HG03039 (cell line): ENCODE measurements around the gene PPFIBP2.
A peak's percentile ranks its signal among the peaks of the same experiment; 100 is the strongest.

Experiments used
- ATAC-seq: cut with Tn5 transposase; IDR thresholded peaks from one replicate; pipeline ENCODE4 v1.9.1; 2021; ENCODE audit warnings: mild to moderate bottlenecking, moderate library complexity; ENCODE audit not compliant: unreplicated experiment

Gene PPFIBP2

DNA sequence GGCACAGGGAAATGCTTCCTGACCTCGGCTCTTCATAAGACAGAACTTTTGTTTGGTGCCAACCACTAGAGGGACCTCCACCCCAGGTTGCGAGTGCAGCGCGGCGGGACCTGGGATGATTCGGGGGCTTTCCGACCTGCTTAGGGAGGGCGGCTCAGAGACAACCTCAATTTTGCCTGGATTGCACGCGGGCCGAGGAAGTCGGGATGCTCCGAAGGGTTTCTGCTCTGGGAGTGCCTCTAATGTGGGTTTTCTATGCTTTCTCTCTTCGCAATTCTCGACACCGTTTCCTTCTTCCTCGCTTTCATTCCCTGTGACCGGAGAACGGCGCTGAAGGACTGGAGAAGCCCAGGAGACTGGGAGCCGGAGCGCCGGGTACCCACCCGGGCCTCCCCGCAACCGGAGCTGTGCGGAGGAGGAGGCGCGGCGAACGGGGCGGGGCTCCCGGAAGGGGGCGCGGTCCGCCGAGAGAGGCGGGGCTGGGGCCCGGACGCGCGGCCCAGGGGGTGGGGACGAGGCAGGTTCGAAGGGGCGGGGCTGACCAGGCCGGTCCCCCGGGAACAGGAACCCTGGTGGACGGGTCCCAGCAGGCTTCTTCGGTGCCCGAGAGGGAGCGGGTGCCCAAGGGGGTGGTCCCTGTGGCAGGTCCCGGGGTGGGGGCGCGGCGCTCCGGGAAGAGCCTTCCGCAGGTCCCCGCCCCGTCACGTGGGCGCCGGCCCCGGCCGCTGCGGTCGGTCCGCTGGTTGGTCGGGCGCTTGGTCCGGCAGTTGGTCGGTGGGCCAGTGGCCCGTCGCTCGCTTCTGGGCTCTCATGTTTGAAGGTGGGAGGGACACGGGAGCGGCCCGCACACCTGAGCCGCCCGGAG, at the start of gene PPFIBP2:
Gene PPFIBP2, plus strand, starts transcription at position 766 of the 865 bp plus-strand sequence. CDS start 35,477 bp downstream, outside the sequence.
- ATAC-seq = peak; percentile 68

- no peak for ATAC-seq
These were observed 46.1 kb upstream of the PPFIBP2 start for GRCh38 chr11:7467652-7468051.

DNA sequence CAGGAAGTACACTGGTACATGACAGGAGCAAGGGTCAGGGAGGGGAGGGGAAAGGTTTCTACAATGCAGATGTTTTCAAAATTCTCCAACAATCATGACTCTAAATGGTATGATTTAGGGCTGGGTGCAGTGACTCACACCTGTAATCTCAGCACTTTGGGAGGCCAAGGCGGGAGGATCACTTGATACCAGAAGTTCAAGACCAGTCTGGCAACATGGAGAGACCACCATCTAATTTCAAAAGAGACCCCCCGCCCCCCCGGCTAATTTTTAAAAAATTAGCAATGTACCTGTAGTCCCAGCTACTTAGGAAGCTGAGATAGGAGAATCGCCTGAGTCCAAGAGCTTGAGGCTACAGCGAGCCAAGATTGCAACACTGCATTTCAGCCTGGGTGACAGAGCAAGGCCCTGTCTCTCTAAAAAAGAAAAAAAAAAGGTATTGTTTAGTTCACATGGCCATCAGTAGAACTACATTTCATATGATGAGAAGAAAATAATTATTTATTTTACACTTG, 44.4 kb upstream of the PPFIBP2 start:
- ATAC-seq = no peak

DNA sequence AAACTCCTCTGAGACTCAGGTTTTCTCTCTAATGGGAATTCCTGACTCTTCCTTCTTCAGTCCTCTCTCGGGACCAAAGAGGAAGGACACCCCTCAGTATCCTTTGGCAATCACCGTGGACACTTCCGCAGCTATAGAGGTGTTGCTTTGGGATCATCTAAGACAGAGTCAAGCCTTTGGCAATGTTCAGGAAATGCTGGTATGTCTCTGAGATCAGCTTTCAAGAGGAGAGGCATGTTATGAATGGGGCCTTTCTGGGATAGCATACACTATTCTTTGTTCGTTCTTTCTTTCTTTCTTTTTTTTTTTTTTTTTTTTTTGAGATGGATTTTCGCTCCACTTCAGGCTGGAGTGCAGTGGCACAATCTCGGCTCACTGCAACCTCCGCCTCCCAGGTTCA, 42.7 kb upstream of the PPFIBP2 start:
- no peak for ATAC-seq

DNA sequence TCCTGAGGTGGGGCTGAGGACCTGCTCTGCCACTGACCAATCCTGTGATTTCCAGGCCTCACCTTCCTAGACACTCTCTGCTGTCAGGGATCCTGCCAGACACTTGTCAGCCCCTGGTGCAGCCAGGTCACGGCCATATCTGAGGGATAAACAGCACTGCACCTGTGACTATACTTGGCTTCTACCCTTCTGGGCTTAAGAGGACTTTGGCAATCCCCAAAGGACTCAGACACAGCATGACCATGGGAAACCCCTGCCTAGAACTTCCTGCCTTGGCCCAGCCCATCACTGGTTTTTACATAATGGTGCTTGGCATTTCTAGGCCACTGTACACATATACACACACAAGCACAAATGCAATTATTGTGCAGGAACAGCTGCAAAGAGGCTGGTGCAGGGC, 40.1 kb upstream of the PPFIBP2 start:
- peak; percentile 84 for ATAC-seq

GRCh38 chr11:7480113-7480512, 33.7 kb upstream of the PPFIBP2 start:
- ATAC-seq = no peak

DNA sequence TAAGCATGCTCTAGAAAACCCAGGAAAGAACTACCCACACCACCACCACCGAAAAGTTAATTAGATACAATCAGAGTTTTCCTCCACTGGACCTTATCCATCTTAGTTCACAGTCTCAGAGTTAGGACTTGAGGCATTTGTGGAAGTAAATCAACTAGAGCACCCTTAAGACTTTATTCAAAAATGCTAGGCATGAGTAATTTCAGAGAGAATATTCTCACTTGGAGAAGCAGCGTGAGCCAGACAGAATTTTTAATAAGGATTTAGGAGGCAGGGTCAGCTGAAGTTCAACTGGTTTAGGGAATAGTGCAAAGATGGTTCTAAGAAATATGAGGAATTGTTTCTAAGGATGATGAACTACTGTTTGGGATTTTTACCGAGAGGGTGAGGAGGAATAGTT, 29.7 kb upstream of the PPFIBP2 start:
- ATAC-seq = no peak

GRCh38 chr11:7484645-7485044, 29.2 kb upstream of the PPFIBP2 start:
- ATAC-seq = no peak

DNA sequence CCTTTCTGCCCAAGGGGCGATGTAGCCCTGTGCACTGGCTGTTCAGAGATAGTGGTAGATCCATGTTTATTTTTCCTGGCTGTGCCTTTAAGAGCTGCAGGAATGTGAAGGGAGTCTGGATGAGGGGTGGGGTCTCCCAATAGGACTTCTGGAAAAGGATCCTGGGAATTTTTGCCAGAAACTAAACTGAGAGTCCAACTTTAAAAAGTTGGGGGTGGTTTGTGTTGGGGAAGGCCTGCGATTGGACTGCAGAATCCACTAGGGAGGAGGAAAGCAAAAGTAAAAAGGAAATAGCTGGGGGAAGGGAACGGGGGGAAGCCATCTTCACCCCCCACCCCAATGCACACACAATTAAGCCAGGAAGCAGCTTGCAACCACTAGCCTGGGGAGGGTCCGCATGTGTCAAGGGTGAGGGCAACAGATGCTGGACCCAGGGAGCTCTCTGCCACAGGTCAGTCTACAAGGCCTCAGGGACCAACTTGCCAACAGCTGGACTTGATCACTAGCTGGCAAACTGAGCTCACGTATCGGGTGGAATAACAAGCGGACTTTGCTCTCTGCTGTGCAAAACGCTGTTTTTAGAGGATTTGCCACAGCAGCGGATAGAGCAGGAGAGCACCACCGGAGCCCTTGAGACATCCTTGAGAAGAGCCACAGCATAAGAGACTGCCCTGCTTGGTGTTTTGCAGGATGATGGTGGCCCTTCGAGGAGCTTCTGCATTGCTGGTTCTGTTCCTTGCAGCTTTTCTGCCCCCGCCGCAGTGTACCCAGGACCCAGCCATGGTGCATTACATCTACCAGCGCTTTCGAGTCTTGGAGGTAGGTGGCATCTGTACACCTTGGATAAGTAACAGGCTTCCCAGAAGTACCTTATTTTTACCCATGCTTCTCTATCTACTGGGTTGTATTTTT, 28.4 kb upstream of the PPFIBP2 start, which contains the start of gene OLFML1:
Gene OLFML1, plus strand, starts transcription at position 321 of the 912 bp plus-strand sequence. Its CDS starts 370 bp downstream, at position 691.
- no peak for ATAC-seq

GRCh38 chr11:7486098-7486780, 27.6 kb upstream of the PPFIBP2 start:
- no peak for ATAC-seq

GRCh38 chr11:7486781-7487140, 27.0 kb upstream of the PPFIBP2 start:
- no peak for ATAC-seq

DNA sequence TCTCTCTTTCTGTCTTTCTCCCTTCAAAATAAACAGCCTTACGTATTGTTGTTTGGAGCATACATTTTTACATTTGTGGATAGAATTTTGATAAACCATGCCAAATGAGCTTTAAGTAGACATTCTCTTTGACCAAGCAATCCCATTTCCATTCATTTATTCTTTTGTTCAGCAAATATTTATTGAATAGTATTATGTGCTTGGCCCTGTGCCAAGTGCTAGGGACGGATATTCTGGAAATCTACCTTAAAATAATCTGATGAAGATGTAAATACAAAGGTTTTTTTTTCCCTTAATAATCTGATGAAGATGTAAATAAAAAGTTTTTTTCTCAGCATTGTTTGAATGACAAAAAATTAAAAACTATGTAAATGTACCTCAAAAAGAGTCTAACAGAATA, 26.4 kb upstream of the PPFIBP2 start:
- no peak for ATAC-seq

DNA sequence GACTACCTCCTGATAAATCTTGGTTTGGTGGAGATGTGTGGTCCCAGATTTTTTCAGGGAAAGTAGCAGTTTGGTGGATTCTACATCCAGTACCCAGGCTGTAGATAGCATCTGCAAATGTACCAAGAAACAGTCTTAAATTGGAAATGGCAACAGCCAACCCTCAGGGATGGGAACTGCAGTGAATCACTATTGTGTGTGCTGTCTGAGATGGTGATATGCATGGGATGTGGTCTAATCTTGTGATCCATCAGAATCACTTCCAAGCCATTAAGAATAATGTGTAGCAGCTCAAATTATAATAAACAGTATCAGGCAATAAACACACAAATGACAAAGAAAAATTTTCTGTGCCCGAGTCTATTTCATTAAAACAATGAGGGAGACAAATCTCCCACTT, 25.1 kb upstream of the PPFIBP2 start:
- ATAC-seq = no peak

DNA sequence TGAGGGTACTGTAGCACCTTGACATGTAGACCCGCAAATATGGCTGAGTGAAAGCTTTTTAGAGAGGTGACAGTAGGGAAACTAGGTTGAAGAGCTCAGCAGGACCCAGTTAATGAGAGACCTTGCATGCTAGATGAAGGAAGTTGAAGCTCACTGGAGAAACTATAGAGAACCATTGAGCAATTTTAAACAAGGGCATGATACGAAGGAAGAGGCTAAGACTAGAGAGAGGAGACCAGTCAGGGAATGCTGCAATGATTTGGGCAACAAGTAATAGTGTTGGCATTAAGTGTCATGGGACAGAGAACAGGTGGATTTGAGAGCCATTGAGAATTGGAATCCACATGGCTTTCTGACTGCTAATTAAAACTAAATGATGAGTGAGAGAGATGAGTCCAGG, 24.4 kb upstream of the PPFIBP2 start:
- ATAC-seq = no peak

GRCh38 chr11:7490054-7490453, 23.7 kb upstream of the PPFIBP2 start:
- ATAC-seq = no peak

GRCh38 chr11:7490535-7490934, 23.3 kb upstream of the PPFIBP2 start:
- no peak for ATAC-seq

- ATAC-seq = no peak
These were observed 21.5 kb upstream of the PPFIBP2 start for GRCh38 chr11:7492253-7492652.

- ATAC-seq = no peak
These were observed 20.1 kb upstream of the PPFIBP2 start for GRCh38 chr11:7493670-7494069.

DNA sequence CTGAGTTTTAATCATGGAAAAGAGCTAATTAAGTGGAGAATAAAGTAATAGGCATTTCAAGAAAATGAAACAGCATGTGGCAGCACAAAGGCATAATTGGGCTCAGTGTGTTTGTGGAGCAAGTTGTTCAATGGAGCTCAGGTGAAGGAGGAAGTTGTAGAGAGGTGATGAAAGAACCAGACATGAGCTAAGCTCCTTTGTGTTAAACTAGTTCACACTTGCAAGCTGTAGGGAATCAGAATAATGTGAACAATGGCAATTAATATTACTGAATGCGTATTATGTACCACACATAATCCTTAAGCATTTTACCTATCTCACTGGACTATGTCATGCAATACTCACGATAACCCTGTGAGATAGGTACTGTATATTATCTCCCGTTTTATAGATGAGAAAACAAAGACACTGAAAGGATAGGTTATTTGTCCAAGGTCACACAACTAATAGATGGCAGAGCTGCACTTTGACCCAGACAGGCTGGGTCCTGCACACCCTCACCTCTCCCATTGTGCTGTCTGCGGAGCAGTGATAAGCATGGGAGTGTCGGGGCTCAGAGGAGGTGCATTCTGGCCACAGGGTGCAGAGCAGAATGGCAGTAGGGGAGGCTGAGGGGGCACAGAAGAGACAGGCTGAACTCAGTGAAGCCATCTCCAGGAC, 19.6 kb upstream of the PPFIBP2 start:
- ATAC-seq = no peak

- peak; percentile 79 for ATAC-seq
These were observed 17.8 kb upstream of the PPFIBP2 start for GRCh38 chr11:7495882-7496551.
